NCI-H2171 (cell line): ENCODE results near the gene DAP.
"Not testable (repeated sequence)": the region's sequence is repeated elsewhere in the genome, so short reads cannot be mapped to it uniquely, and the experiment has no call there.

Experiments
- DNase-seq: peaks from one replicate; lab custom pipeline; 2025; lab: John Stamatoyannopoulos, UW

The DAP gene, protein sequence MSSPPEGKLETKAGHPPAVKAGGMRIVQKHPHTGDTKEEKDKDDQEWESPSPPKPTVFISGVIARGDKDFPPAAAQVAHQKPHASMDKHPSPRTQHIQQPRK

DNA sequence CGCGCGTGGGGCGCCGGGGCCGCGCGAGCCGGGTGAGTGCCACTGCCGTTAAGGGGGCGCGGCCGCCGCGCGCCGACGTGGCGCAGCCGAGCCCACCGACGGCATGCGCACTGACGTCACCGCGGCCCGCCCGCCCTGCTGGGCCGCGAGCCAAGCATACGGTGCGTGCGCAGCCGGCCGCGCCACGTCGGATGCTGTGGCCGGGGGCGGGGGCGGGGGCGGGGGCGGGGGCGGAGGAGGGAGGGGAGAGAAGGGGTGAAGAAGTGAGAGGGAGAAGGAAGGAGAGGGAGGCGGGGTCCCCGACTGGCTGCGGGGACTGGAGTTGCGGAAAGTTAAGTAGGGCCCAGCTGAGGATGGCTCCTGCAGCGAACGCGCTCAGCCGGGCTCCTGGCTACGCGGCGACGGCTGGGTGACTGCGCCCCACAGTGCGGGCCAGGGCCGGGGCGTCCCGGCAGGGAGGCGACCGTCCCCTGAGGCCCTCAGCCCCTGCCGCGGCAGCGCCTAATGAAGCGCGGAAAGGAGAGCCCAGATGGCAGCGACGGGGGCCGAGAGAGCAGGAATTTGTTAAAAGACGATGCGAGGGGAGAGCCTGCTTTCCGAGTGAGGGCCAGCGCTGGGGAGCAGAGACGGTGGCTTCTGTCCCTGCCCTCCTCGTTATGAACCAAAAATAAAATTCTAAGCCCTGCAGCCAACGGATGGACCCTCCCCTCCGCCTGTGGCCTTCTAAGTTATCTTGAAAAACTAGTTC is at the start of gene DAP:
Gene DAP, minus strand, starts transcription at position 50 of the 748 bp plus-strand sequence. CDS start 166 bp downstream, outside the sequence.
- DNase-seq: peak; percentile 90

DNA sequence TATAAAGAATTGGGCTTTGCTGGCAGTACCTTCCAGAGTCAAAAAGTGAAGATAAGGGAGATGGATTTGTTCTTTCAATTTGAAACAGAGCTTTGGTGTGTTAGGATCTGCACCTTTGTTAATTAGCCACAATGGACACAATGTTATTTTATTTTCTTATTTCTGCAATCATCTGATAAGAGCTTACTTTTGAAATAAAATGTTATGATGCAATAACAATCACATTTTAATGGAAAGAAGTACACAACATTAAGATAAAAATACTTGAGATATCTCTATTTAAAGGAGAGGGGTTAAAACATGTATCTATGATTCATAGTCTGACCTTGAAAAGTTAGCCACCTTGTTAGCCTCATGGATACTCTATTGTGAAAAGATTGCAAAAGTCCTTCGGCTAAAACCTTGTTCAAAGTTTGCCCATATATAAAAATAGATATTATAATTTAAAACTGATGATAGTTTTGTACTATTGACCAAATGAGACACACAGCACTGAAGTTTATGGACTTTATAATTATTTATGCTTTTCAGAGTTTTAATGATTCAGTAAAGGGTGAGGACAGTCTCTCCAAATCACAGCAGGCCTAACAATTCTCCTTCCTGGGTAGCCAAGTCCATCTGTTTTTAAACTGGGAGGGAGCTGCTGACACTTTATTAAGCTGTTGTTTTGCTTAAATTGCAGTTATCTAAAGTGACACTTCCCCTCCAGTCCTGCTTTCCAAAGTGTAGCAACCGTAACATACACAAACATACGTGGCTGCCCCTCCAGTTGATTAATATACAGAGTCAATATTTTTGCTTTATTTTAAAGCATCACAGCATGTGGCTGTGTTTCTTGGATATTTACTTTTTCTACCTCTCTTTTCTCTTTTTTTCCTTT is 47.6 kb upstream of the DAP start:
- DNase-seq: no peak

DNA sequence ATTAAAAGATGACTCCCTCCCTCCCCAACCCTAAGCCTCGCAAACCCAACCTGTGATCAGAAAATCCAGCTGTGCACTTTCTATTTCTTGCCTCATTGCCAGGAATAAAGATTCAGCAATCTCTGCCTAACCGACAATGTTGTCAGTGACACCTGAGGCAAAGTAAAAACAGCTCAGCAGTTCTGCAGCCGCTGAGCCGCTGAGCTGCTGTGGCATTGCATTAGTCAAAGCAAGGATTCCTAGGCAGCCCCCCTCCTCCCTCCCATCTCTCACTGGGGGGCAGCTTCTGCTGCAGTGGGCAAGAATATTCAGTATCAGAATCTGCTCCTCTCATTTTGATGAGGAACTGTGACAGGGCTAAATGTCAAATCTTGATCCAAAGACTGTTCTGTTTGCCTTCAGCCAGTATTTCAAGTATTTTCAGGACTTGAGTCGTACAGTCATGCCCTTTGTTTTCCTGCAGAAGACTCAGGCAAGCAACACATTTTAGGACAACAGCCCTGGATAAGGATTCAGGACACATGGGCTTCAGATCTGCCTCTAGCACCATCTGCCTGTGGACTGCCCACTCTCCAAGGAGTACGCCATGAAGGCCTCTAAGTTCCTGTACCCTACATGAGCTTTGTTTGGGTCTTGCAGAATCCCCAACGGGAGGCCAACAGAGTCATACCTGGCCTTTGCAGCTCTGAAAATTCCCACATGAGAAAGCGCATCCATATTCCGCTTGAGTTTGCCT is 41.1 kb upstream of the DAP start:
- no peak for DNase-seq

DNA sequence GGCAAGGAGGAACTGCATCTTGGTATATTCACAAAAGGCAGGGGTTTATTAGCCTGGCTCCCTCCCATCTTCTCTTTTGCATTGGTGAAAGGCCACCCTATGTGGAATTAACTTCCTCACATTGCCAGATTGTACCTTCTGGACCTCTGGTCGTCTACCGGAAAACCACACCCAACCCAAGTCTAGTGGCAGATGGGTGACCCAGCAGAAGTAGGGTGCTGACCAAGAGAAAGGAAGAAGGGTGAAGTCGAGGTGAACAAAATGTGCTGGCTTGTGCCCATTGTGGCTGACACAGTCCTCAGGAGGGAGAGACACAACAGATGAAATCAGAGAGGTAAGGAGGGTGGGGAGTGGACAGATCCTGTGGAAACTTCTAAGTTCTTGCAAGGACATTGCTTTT is 39.8 kb upstream of the DAP start:
- no peak for DNase-seq

DNA sequence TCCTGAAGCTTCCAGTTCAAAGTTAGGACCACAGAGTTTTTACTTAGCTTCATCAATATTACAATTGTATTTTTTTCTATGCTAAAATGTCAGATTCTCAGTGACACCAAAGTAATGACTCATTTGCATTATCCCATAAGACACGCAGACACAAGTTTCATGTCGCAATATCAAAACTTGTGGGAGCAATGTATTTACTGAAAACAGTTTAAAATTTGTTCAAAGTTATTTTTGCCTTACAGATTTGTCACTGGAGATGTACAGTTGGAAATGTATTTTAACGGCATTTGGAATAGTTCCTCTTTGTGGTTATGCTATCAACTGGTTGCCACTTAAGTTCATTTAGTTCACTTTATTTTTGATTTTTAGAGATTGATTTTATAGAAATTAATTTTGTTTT is 36.2 kb upstream of the DAP start:
- no peak for DNase-seq

DNA sequence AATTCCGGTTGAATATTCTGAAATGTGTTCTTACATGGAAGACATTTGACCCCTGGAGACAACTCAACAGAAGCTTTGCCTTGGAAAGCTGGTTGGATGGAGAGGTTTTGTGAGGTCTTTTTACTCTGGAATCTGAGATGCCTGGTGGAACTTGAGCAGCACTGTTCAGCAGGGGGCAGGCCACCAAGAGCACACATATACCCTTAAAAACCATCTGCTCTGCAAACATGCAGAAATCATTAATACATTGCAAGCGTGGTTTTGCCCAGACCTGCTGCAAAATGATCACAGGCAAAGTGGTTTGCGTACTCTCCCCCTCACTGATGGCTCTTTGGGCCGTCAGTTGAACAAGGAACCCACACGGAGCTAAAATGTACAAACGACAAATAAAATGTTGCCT is 32.8 kb upstream of the DAP start:
- peak; percentile 76 for DNase-seq

DNA sequence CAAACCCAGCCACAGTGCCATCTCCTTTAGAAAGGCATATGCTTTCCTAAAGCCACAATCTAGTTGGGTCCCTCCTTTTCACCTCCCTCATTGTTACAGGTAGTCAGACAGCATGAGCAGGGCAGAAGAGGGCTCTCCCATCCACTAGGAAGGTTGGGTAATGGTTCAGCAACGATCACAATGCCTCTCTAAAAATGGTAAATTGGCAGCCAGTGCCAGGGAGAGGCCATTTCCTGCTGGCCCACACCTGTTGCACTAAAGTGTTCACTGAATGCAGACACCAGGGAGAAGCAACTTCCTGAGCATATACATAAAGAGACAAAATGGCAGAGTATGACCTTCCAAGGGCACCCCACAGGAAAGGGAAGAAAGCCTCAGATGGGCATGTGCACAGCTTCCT is 31.3 kb upstream of the DAP start:
- DNase-seq: no peak

DNA sequence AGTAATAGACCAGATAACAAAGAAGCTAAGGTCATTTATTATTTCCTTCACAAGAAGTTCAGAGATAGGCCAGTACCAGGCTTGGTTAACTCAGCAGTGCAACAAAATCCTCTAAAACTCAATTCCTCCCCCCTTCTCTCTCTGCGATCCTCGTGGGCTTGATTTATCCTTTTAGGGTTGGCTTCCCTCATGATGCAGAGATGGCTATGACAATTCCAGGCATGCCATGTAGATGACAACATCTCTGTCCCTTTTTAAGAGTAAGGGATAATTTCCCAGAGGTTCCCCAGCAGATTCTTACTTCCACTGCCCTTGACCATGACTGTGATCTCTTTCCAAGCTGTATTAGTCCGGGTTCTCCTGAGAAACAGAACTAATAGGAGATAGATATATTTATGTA is 28.7 kb upstream of the DAP start:
- DNase-seq: no peak

DNA sequence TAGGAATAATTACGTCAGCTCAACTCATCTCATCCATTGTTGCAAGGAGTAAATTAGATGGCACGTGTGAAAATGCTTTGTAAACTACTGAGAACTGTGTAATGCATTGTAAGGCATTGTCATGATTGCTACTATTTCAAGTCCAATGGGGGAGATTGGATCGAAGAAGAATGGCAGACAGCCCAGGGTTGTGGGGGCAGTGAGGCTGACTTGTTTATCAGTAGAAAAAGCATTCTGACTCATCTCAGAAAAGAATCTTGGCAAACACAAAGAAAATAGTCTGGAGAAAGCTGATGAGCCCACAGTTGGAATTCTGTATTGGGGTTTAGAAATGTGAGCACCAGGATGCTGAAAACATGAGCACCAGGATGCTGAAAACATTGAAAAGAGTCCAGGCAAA is 28.0 kb upstream of the DAP start:
- no peak for DNase-seq

DNA sequence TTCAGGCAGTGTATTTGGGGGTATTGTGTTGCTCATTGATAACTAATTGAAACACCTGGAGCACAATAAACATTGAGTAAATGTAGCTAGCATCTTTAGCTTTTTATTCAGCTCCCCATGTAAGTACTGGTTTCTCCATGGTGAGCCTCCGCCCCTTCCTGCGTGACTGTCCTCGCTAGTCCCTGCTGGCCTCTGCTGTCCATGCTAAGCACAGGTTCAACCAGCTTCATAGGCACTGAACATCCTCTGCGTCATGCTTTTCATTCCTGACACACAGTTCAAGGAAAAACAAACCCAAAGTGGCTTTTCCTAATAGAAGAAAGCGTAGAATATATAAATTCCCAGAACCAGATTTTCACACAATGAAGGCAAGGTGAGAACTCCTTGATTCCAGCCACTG is 27.3 kb upstream of the DAP start:
- no peak for DNase-seq

DNA sequence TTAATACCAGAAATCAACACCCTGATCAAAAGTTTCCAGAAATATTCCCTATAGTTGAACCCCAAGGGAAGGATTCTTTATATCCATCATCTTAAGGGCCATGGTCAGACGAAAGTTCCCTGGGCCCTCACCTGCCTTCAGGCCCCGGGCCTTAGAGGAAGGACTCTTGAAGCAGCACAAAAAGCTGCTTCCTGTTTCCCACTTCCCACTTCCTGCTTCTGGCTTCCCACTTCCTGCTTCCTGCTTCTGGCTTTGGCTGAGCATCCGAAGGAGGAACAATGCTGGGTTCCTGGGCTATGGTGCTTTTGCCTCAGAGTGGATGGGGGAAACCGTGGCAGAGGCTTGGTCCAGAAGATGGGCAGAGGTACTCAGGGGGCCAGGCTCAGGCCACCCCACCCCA is 25.8 kb upstream of the DAP start:
- DNase-seq: no peak

DNA sequence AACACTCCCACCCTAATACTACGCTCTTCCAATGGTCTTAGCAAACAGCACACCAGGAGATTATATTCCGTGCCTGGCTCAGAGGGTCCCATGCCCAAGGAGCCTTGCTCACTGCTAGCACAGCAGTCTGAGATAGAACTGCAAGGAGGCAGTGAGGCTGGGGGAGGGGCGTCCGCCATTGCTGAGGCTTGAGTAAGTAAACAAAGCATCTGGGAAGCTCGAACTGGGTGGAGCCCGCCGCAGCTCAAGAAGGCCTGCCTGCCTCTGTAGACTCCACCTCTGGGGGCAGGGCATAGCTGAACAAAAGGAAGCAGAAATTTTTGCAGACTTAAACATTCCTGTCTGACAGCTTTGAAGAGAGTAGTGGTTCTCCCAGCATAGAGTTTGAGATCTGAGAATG is 19.2 kb upstream of the DAP start:
- DNase-seq: not testable (repeated sequence)

DNA sequence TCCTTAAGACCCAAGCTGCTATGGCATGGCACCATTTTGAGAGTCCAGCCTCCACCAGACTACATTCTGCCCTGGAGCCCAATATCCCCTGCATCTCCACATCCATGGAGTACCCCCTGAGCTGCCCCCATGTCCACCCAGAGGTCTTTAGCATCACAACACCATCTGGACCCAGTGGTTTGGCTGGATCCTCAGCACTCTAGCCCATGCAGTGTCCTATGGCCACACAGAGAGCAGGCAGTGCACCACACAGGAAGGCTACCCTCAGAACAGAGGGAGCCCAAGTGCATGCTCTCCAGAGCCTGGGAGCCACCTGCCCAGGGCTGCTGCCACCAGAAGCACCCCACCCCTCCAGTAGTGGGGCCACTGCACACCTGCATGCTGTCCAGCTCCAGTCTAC is 18.6 kb upstream of the DAP start:
- no peak for DNase-seq

DNA sequence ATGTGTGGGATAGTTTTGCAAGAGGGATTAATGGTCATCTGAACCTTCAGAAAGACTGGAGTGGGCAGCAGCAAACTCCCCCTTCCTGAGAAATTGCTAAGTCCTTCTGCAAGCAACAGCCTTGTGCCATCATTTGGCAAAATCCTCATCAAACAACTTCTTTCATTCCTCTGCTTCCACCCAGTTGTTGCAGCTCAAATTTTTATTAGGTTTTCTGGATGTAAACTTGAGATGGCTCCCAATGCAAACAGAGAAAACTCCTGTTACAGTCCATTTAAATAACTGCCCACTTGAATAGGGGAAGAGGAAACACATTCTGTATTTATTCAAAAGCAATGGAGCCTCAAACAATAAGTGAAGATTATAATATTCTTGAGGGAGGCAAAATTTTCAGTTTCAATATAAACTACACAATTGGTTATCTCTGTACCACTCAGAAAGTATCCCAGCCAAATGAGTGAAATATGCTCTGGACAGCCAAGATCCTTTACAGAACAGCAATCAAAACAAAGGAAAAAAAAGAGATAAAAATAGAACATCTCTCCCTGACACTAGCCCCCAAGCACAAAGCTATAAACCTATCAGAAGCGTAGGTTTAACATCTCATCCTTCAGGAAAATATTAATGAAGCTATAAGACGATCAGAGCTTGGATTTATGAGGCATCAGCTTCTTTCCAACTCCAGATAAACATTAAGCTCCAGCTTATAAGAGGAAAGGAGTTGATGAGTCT is 17.3 kb upstream of the DAP start:
- no peak for DNase-seq

DNA sequence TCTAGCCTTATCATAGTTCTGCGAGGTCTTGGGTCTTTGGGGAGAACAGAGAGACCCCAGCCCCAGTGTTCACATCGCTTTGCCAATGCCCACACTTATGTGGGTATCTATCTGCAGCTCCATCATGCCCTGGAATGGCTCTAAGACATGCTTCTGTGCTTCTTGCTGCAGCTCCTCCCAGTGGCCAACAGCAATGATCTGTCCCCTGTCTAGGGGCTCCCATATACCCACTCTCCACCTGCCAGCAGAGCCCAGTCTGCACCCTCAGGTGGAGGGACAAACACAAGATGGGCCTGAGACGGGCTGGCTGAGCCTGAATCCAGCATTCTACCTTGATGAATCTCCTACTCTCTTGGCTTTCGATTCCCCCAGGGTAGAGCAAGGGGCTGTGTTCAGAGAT is 14.6 kb upstream of the DAP start:
- DNase-seq: no peak

DNA sequence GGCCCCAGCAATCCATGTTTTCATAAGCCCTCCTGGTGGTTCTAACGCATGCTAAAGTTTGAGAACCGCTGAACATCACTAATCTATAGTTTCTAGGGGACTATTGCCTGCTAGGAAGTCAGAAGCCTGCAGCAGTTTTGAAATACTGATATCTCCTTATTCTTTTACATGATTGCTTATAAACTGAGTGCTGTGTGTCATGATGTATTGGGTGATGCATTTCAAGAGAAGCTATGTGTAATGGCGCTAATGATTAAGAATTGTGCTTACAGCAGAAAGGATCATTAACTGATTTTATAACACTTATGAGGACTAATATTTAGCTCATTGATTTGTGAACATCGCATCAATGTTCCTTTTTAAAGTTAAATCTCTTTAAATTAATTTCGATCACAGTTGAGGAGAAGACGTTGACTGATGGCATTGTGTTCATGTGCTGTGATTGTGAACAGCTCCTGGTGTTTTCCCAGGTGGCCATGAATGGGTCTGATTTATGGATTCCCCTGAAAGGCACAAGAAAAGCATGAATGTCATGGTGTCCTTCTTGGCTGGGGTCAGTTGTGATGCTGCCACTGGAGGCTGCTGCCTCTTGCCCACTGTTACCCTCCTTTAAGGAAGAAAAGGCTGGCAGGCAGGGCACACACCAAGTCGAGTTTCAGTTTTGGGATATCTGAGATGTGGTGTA is 12.0 kb upstream of the DAP start:
- no peak for DNase-seq

DNA sequence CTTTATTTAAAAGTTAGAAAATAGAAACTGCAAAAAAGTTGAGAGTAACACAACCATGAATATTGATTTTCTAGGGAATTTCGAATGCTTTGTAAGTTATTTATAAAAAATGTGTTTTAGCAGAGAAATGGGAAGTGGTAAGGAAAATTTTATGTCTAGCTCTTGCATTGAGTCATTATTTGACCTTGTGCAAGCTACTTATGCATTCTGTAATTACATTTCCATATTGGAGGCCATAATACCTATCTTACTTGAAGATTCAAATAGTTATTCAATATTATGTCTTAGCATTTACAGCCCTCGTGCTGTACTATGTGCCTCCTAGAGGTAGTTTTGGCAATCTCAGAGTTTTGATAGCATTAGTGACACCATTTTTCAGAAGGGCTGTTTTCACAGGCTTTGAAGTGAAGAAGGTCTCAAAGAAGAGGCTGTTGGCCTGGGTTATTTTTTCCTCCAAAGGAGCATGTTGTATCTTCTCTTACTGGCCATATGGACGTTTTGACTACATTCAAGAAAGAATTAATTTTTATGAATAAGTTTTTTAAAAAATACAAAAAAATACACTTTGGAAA is 7.4 kb upstream of the DAP start:
- no peak for DNase-seq

DNA sequence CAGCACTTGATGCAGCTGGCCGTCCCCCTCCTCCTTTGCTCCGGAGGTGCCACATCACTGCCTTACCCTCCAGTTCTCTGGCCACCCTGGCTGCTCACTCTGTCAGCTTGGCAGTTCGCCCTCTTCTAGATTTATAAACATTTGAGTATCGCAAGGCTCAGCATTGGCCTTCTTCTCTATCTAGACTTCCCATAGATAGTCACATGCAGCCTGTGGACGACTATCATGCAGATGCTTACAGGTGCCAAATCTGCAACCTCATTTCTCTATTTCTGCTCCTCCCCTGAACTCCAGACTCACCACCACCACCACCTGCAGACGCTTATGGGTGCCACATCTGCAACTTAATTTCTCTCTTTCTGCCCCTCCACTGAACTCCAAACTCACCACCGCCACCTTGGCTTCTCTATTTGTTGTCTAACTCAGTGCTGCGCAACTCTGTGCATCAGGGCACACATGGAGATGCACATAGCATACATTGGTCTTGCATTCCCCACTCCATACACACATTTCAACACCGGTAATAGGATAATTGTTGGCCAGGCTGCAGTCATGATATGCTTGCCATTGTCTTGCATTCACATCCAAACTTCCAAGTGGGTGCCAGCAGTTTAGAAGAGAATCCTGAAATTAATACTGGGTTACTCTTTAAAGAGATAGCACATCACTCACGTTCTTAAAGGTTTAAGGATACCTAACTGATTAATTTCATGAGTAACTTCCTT is 1.9 kb upstream of the DAP start:
- no peak for DNase-seq

DNA sequence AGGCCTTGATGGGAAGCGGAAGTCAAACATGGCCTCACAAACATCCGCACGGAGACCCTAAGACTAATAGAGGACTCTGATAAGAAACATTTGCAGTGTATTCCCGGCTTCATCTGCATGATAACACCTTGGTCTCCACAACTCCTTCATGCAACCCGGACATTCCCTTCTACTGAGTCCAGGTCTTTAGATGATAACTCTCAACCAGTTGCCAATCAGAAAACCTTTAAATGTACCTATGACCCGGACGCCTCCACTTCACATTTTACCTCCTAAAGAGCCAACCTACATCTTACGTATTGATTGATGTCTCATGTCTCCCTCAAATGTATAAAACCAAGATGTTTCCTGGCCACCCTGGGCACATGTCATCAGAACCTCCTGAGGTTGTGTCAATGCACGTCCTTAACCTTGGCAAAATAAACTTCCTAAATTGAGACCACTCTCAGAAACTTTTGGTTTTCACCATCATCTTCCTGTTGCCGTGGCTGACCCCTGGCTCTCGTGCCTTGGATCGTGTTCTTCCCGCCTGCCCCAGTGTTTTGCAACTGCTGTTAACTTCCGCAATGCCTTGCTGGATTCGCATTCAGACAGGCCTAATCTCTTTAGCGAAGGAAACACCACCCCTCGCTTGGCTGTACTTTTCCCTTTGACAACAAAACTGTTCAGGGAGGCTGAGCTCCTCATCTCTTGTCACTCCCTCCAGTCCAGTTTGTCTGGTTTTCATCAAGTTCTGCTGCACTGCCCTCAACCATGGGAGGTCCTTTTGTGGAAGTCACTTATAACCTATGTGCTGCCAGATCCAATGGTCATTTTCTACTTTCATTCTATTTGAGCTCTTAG is 1.1 kb upstream of the DAP start:
- no peak for DNase-seq

DNA sequence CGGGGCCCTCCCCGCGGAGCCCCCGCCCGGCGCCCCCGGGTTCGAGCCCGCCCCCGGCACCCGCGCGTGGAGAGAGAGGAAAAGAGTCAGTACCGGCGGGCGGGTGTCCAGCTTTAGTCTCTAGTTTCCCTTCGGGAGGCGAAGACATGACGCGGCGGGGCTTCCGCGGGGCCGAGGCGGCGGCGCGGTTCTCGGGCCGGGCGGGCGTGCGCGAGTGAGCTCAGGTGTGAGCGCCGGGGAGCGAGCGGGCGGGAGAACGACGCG is 181 bp downstream of the DAP start:
- DNase-seq: no peak
